H1 (cell line): ENCODE data around the gene KCNJ2. TPM values are rescaled to one million over a fixed set of nuclear protein-coding genes. Genes with fewer than 3 reads are reported as not detected.

Source experiments
- CTCF ChIA-PET: fragments of 300-600 bp; sonication (Branson Sonifier 250); formaldehyde crosslinking; loops from one replicate; lab custom pipeline; 2021; ENCODE audit not compliant: partially characterized antibody; lab: Charles Lee
- POLR2A ChIA-PET: fragments of 300-600 bp; sonication (Branson Sonifier 250); formaldehyde crosslinking; loops from one replicate; lab custom pipeline; 2021; ENCODE audit warnings: inconsistent platforms; ENCODE audit not compliant: partially characterized antibody; lab: Charles Lee
- DNase-seq, 2 experiments: peaks; one replicate each; pipeline versions ENCODE4 v3.0.0 to v3.0.0-alpha.2; 2010 to 2022; ENCODE audit warnings: low spot score in 2 of 2, low read depth in 1 of 2, mixed read lengths in 1 of 2
- FAIRE-seq: peaks from 2 replicates; lab custom pipeline; 2011; peaks lifted over from hg19 to GRCh38; lab: Jason Lieb, UNC
- H2AFZ ChIP-seq: 2 replicates; pipeline ENCODE4 v1.8.1; 2012; ENCODE audit warnings: low read length, inconsistent platforms
- H2AK5ac ChIP-seq: 2 replicates; pipeline ENCODE4 v1.6.1; 2013; ENCODE audit warnings: low read depth, low read length
- H2BK120ac ChIP-seq: replicated peaks from 2 replicates; pipeline ENCODE3; 2013; ENCODE audit warnings: low read depth, low read length, inconsistent platforms
- H2BK12ac ChIP-seq: 2 replicates; pipeline ENCODE4 v1.6.1; 2013; ENCODE audit warnings: low read depth, low read length
- H2BK15ac ChIP-seq: 2 replicates; pipeline ENCODE4 v1.6.1; 2013; ENCODE audit warnings: low read length
- H2BK20ac ChIP-seq: 2 replicates; pipeline ENCODE4 v1.6.1; 2013; ENCODE audit warnings: low read length
- H2BK5ac ChIP-seq: 2 replicates; pipeline ENCODE4 v1.6.1; 2013; ENCODE audit warnings: low read depth, low read length
- H3K14ac ChIP-seq: 2 replicates; pipeline ENCODE4 v1.6.1; 2013; ENCODE audit warnings: inconsistent platforms; ENCODE audit not compliant: insufficient read length
- H3K18ac ChIP-seq: 2 replicates; pipeline ENCODE4 v1.6.1; 2013; ENCODE audit warnings: low read length; ENCODE audit errors: extremely low read depth
- H3K23ac ChIP-seq: 2 replicates; pipeline ENCODE4 v1.6.1; 2013; ENCODE audit warnings: inconsistent platforms; ENCODE audit not compliant: insufficient read length
- H3K23me2 ChIP-seq: 2 replicates; pipeline ENCODE4 v1.6.1; 2013; ENCODE audit warnings: low read depth, low read length
- H3K27ac ChIP-seq: 2 replicates; pipeline ENCODE4 v1.6.1; 2011; ENCODE audit warnings: low read depth, low read length, inconsistent platforms
- H3K27me3 ChIP-seq, 4 experiments: replicated peaks in 1 of 4; 1 replicate in 1 of 4; 2 replicates in 3 of 4; pipeline versions ENCODE4 v1.6.1 to v1.8.1; 2011 to 2013; ENCODE audit warnings: low read length in 3 of 4, mild to moderate bottlenecking in 3 of 4, inconsistent platforms in 2 of 4, mixed read lengths in 2 of 4, moderate library complexity in 1 of 4; ENCODE audit not compliant: control insufficient read depth in 3 of 4, insufficient read depth in 3 of 4; ENCODE audit errors: extremely low read depth in 1 of 4
- H3K36me3 ChIP-seq, 4 experiments: 2 replicates each; pipeline versions ENCODE4 v1.6.1 to v1.8.1; 2011 to 2013; ENCODE audit warnings: mild to moderate bottlenecking in 4 of 4, low read length in 3 of 4, moderate library complexity in 2 of 4, control low read depth in 1 of 4, inconsistent platforms in 1 of 4; ENCODE audit not compliant: insufficient read depth in 4 of 4, control insufficient read depth in 2 of 4
- H3K4ac ChIP-seq: replicated peaks from 2 replicates; pipeline ENCODE3; 2013; ENCODE audit warnings: low read length, low read depth, mixed read lengths, inconsistent platforms; ENCODE audit not compliant: insufficient read length
- H3K4me1 ChIP-seq, 4 experiments: replicated peaks in 1 of 4; 1 replicate in 1 of 4; 2 replicates in 3 of 4; pipeline versions ENCODE4 v1.6.1 to v1.8.1; 2011 to 2013; ENCODE audit warnings: low read length in 3 of 4, inconsistent platforms in 2 of 4, mixed read lengths in 1 of 4; ENCODE audit not compliant: insufficient read depth in 4 of 4, control insufficient read depth in 3 of 4
- H3K4me2 ChIP-seq, 2 experiments: 2 replicates each; pipeline versions ENCODE4 v1.6.1 to v1.8.1; 2011 to 2013; ENCODE audit warnings: low read depth in 2 of 2, low read length in 2 of 2, control low read depth in 1 of 2, inconsistent platforms in 1 of 2, mild to moderate bottlenecking in 1 of 2; ENCODE audit not compliant: insufficient read depth in 1 of 2
- H3K4me3 ChIP-seq, 4 experiments: fragments of 200-600, 300-600 bp in 1 of 4; sonication (generic), shearing (Covaris generic), sonication (Bioruptor Twin) in 1 of 4; 2 replicates each; pipeline versions ENCODE4 v1.5.1 to v1.8.1; 2011 to 2016; ENCODE audit warnings: low read length in 4 of 4, low read depth in 3 of 4, control low read depth in 2 of 4, inconsistent platforms in 2 of 4, mild to moderate bottlenecking in 2 of 4, mixed read lengths in 1 of 4, moderate library complexity in 1 of 4; ENCODE audit not compliant: insufficient read depth in 2 of 4; ENCODE audit errors: extremely low read depth in 1 of 4
- H3K56ac ChIP-seq: replicated peaks from 2 replicates; pipeline ENCODE3; 2013; ENCODE audit warnings: low read depth, mild to moderate bottlenecking, mixed read lengths, low read length, inconsistent platforms; ENCODE audit not compliant: insufficient read length
- H3K79me1 ChIP-seq: 2 replicates; pipeline ENCODE4 v1.6.1; 2013; ENCODE audit warnings: low read depth, low read length, control low read depth
- H3K79me2 ChIP-seq, 2 experiments: 2 replicates each; pipeline versions ENCODE4 v1.6.1 to v1.8.1; 2012 to 2013; ENCODE audit warnings: low read length in 2 of 2, mild to moderate bottlenecking in 2 of 2, inconsistent platforms in 1 of 2; ENCODE audit not compliant: insufficient read depth in 2 of 2, control insufficient read depth in 1 of 2
- H3K9ac ChIP-seq, 4 experiments: replicated peaks in 1 of 4; 1 replicate in 1 of 4; 2 replicates in 3 of 4; pipeline versions ENCODE4 v1.6.1 to v1.8.1; 2011 to 2013; ENCODE audit warnings: low read depth in 3 of 4, low read length in 3 of 4, control low read depth in 2 of 4, mild to moderate bottlenecking in 2 of 4, moderate library complexity in 2 of 4, inconsistent platforms in 1 of 4; ENCODE audit errors: extremely low read depth in 1 of 4
- H3K9me3 ChIP-seq, 2 experiments: 2 replicates each; pipeline versions ENCODE4 v1.6.1 to v1.8.1; 2012 to 2013; ENCODE audit warnings: mild to moderate bottlenecking in 2 of 2, moderate library complexity in 2 of 2, control low read depth in 1 of 2, inconsistent platforms in 1 of 2, low read depth in 1 of 2, low read length in 1 of 2, mixed read lengths in 1 of 2; ENCODE audit not compliant: insufficient read depth in 2 of 2
- H4K20me1 ChIP-seq, 2 experiments: replicated peaks in 1 of 2; 2 replicates each; pipeline versions ENCODE3 to v1.8.1; 2011 to 2013; ENCODE audit warnings: inconsistent platforms in 2 of 2, low read length in 2 of 2, mild to moderate bottlenecking in 1 of 2; ENCODE audit not compliant: insufficient read depth in 2 of 2, control insufficient read depth in 1 of 2
- H4K5ac ChIP-seq: 2 replicates; pipeline ENCODE4 v1.6.1; 2013; ENCODE audit warnings: low read length, low read depth, mixed read lengths, inconsistent platforms; ENCODE audit not compliant: insufficient read length
- H4K8ac ChIP-seq: 2 replicates; pipeline ENCODE4 v1.8.0; 2013; ENCODE audit warnings: mild to moderate bottlenecking, moderate library complexity, low read length, inconsistent platforms; ENCODE audit not compliant: insufficient read depth; ENCODE audit errors: extremely low read depth
- H4K91ac ChIP-seq: replicated peaks from 2 replicates; pipeline ENCODE3; 2013; ENCODE audit warnings: low read length, mixed read lengths, inconsistent platforms; ENCODE audit not compliant: insufficient read length
- GTF2F1 ChIP-seq: IDR thresholded peaks from 2 replicates; pipeline ENCODE4 v1.6.1; 2012; ENCODE audit warnings: low read depth, low read length, improper control_type of control experiment, borderline replicate concordance
- KDM4A ChIP-seq: IDR thresholded peaks from one replicate; pipeline ENCODE4 v1.7.1; 2012; ENCODE audit warnings: low read depth, mild to moderate bottlenecking, moderate library complexity, low read length, inconsistent platforms; ENCODE audit not compliant: severe bottlenecking
- SIRT6 ChIP-seq: IDR thresholded peaks from one replicate; pipeline ENCODE4 v1.7.1; 2012; ENCODE audit warnings: low read length, inconsistent platforms
- SIX5 ChIP-seq: IDR thresholded peaks from 2 replicates; pipeline ENCODE4 v1.6.1; 2011; ENCODE audit warnings: mild to moderate bottlenecking, low read depth, low read length
- TAF1 ChIP-seq: IDR thresholded peaks from 2 replicates; pipeline ENCODE4 v1.6.1; 2011; ENCODE audit warnings: mild to moderate bottlenecking, low read depth, low read length
- WGBS, 2 experiments: shearing (Covaris generic) in 1 of 2; methylation state at CpG; one replicate each; pipeline versions ENCODE4 v1.1.6 to v1.1.7; 2013 to 2015; ENCODE audit warnings: low lambda C conversion rate in 2 of 2, mixed read lengths in 2 of 2, inconsistent platforms in 1 of 2, low coverage in 1 of 2, missing lambda C conversion rate in 1 of 2; ENCODE audit not compliant: insufficient replicate concordance in 2 of 2, insufficient coverage in 1 of 2, insufficient read length in 1 of 2; ENCODE audit errors: extremely low coverage in 1 of 2, missing lambda C conversion rate in 1 of 2; 5-methylcytosine and 5-hydroxymethylcytosine counted together
- polyA plus RNA-seq, 7 experiments: library from polyadenylated mRNA; depleted of rRNA in 3 of 7; stranded (reverse) in 5 of 7; unstranded in 2 of 7; fragments of >200 nt in 5 of 7; fragments of 200-250 nt in 2 of 7; gene quantifications; 1 replicate in 5 of 7; 2 replicates in 1 of 7; 4 replicates in 1 of 7; pipeline versions ENCODE4 v1.2.1 to v1.2.3, GENCODE V29; 2011 to 2013; ENCODE audit warnings: missing spikeins in 2 of 7, mixed read lengths in 2 of 7
- total RNA-seq: library from RNA; stranded (reverse); fragmentation: NEBNext Ultra II Directional; extraction: Animal tissue kit (Norgen Biotek cat#: 25700); gene quantifications from 2 replicates; pipeline ENCODE4 v1.2.1, GENCODE V29; 2021

Gene KCNJ2
- total and polyA plus RNA-seq, 2 of the 8 experiments (the other 6 are each of a cell fraction or from before 2014, with no cell fraction given) = 0.23 to 0.76 TPM

- TF ChIP-seq SIX5 (no peak), KDM4A (no peak), GTF2F1 (no peak), SIRT6 (no peak), TAF1 (no peak)
- H3K79me1 ChIP-seq = no peaks in the 10 kb centered on the region
- H3K4me2 ChIP-seq = peak overlapping the region in 1 of 2 experiments; percentile 13; a peak in 1 of 4 replicates
- H4K5ac ChIP-seq = no peak overlapping the region
- no peaks in the 10 kb centered on the region for H4K20me1 ChIP-seq
- H2BK15ac ChIP-seq = no peak overlapping the region
- no peak overlapping the region; the same call in 1 of the 2 replicates for H2BK12ac ChIP-seq
- CTCF ChIA-PET = interaction anchor here (1.0 kb wide), 1 partner anchor 24 kb away, joined by 3 read pairs; no protein-coding TSS in a partner anchor
- DNase-seq (no peak), FAIRE-seq (no peak)
- H4K91ac ChIP-seq = no peak overlapping the region
- H2BK20ac ChIP-seq = no peak overlapping the region
- no peak overlapping the region for H3K23ac ChIP-seq
- POLR2A ChIA-PET = no interaction called here
- no peak overlapping the region for H4K8ac ChIP-seq
- no peak overlapping the region for H3K18ac ChIP-seq
- no peak overlapping the region for H3K14ac ChIP-seq
- H2AFZ ChIP-seq = no peak overlapping the region
- H3K27ac ChIP-seq = no peak overlapping the region
- H3K23me2 ChIP-seq = no peaks in the 10 kb centered on the region
- no peak overlapping the region for H3K4me3 ChIP-seq
- H3K27me3 ChIP-seq = no peaks in the 10 kb centered on the region
- no peaks in the 10 kb centered on the region for H3K36me3 ChIP-seq
- WGBS, 2 experiments = 97% methylated on average over 2 of the region's 2 CpGs; no CpG with 5 or more reads in 1 of the 2 experiments
- H3K9ac ChIP-seq = no peak overlapping the region
- H3K9me3 ChIP-seq = peaks cover 10 to 12% of the 10 kb centered on the region in 2 experiments; a peak in 2 of 4 replicates
- H3K4ac ChIP-seq = no peak overlapping the region
- no peaks in the 10 kb centered on the region for H3K79me2 ChIP-seq
- H2AK5ac ChIP-seq = no peak overlapping the region
- H2BK5ac ChIP-seq = no peak overlapping the region
- no peak overlapping the region for H3K56ac ChIP-seq
- no peaks in the 10 kb centered on the region for H3K4me1 ChIP-seq
- H2BK120ac ChIP-seq = no peak overlapping the region
Observed at GRCh38 chr17:70119983-70120382, 49.3 kb upstream of the KCNJ2 start.
